H7 (cell line): Measurements from ENCODE around the gene RNU6-1. TPM values are rescaled to one million over a fixed set of nuclear protein-coding genes. Genes with fewer than 3 reads are reported as not detected.

Experiments
- DNase-seq: peaks from one replicate; pipeline ENCODE4 v3.0.0; 2012
- H3K27me3 ChIP-seq: 2 replicates; pipeline ENCODE4 v1.6.0; 2011; ENCODE audit warnings: mild to moderate bottlenecking, low read length; ENCODE audit not compliant: control insufficient read depth, insufficient read depth
- H3K36me3 ChIP-seq: replicated peaks from 2 replicates; pipeline ENCODE4 v1.5.1; 2011; ENCODE audit warnings: low read length; ENCODE audit not compliant: control insufficient read depth, insufficient read depth
- H3K4me3 ChIP-seq: 2 replicates; pipeline ENCODE4 v1.5.1; 2011; ENCODE audit warnings: low read depth, mild to moderate bottlenecking, control low read depth, low read length, moderate library complexity; ENCODE audit not compliant: insufficient read depth
- total RNA-seq: library from RNA; depleted of rRNA; stranded (reverse); fragments of >200 nt; shearing (Covaris generic); gene quantifications from 2 replicates; pipeline ENCODE4 v1.2.3, GENCODE V29; 2014

The RNU6-1 gene
- total RNA-seq, 1 experiment from 2014 or later = not detected

- Histone ChIP-seq H3K4me3 (no peak overlapping the region), H3K27me3 (no peaks in the 10 kb centered on the region), H3K36me3 (no peaks in the 10 kb centered on the region)
- DNase-seq = no peak
Observed at GRCh38 chr15:67869701-67870100, 29.9 kb upstream of the RNU6-1 start.

GRCh38 chr15:67865766-67866165 lies 25.9 kb upstream of the RNU6-1 start:
- H3K4me3 ChIP-seq = no peak overlapping the region
- H3K36me3 ChIP-seq = no peaks in the 10 kb centered on the region
- peak; percentile 49 for DNase-seq
- peaks cover 1% of the 10 kb centered on the region; the same call in 1 of the 2 replicates for H3K27me3 ChIP-seq

- no peak overlapping the region for H3K4me3 ChIP-seq
- DNase-seq = no peak
- peaks cover 1% of the 10 kb centered on the region; the same call in 1 of the 2 replicates for H3K27me3 ChIP-seq
- no peaks in the 10 kb centered on the region for H3K36me3 ChIP-seq
Observed at GRCh38 chr15:67865331-67865730, 25.5 kb upstream of the RNU6-1 start.

- Histone ChIP-seq H3K4me3 (peak overlapping the region; percentile 37), H3K36me3 (no peaks in the 10 kb centered on the region), H3K27me3 (peaks cover 1% of the 10 kb centered on the region; the same call in 1 of the 2 replicates)
- peak; percentile 94 for DNase-seq
Observed at GRCh38 chr15:67863442-67863987, 23.7 kb upstream of the RNU6-1 start.

GRCh38 chr15:67862750-67863441 lies 23.1 kb upstream of the RNU6-1 start:
- peaks cover 1% of the 10 kb centered on the region; the same call in 1 of the 2 replicates for H3K27me3 ChIP-seq
- no peak overlapping the region for H3K4me3 ChIP-seq
- H3K36me3 ChIP-seq = no peaks in the 10 kb centered on the region

GRCh38 chr15:67861983-67862382 lies 22.1 kb upstream of the RNU6-1 start:
- H3K27me3 ChIP-seq = peaks cover 1% of the 10 kb centered on the region; the same call in 1 of the 2 replicates
- no peak for DNase-seq
- H3K36me3 ChIP-seq = no peaks in the 10 kb centered on the region
- H3K4me3 ChIP-seq = no peak overlapping the region

More at GRCh38 chr15:67862750-67863441, 23.1 kb upstream of the RNU6-1 start:
- no peak for DNase-seq

GRCh38 chr15:67859331-67859946 lies 19.6 kb upstream of the RNU6-1 start:
- no peak for DNase-seq
- no peak overlapping the region for H3K4me3 ChIP-seq
- H3K27me3 ChIP-seq = peaks cover 1% of the 10 kb centered on the region; the same call in 1 of the 2 replicates
- no peaks in the 10 kb centered on the region for H3K36me3 ChIP-seq

GRCh38 chr15:67857220-67857619 lies 17.4 kb upstream of the RNU6-1 start:
- H3K36me3 ChIP-seq = no peaks in the 10 kb centered on the region
- no peak for DNase-seq
- no peaks in the 10 kb centered on the region for H3K27me3 ChIP-seq
- H3K4me3 ChIP-seq = no peak overlapping the region

- Histone ChIP-seq H3K36me3 (no peaks in the 10 kb centered on the region), H3K27me3 (no peaks in the 10 kb centered on the region), H3K4me3 (no peak overlapping the region)
- no peak for DNase-seq
Observed at GRCh38 chr15:67855842-67856241, 16.0 kb upstream of the RNU6-1 start.

- H3K4me3 ChIP-seq = no peak overlapping the region
- no peaks in the 10 kb centered on the region for H3K27me3 ChIP-seq
- no peaks in the 10 kb centered on the region for H3K36me3 ChIP-seq
- no peak for DNase-seq
Observed at GRCh38 chr15:67854358-67854757, 14.5 kb upstream of the RNU6-1 start.

GRCh38 chr15:67853454-67853853 lies 13.6 kb upstream of the RNU6-1 start:
- no peaks in the 10 kb centered on the region for H3K27me3 ChIP-seq
- no peaks in the 10 kb centered on the region for H3K36me3 ChIP-seq
- DNase-seq = no peak
- no peak overlapping the region for H3K4me3 ChIP-seq

GRCh38 chr15:67852418-67852817 lies 12.6 kb upstream of the RNU6-1 start:
- Histone ChIP-seq H3K36me3 (no peaks in the 10 kb centered on the region), H3K27me3 (no peaks in the 10 kb centered on the region), H3K4me3 (no peak overlapping the region)
- no peak for DNase-seq

- DNase-seq = no peak
- Histone ChIP-seq H3K27me3 (no peaks in the 10 kb centered on the region), H3K4me3 (no peak overlapping the region), H3K36me3 (no peaks in the 10 kb centered on the region)
Observed at GRCh38 chr15:67850994-67851571, 11.2 kb upstream of the RNU6-1 start.

- Histone ChIP-seq H3K36me3 (no peaks in the 10 kb centered on the region), H3K27me3 (no peaks in the 10 kb centered on the region), H3K4me3 (no peak overlapping the region)
- no peak for DNase-seq
Observed at GRCh38 chr15:67850336-67850735, 10.5 kb upstream of the RNU6-1 start.

GRCh38 chr15:67849538-67849937 lies 9.7 kb upstream of the RNU6-1 start:
- Histone ChIP-seq H3K27me3 (no peaks in the 10 kb centered on the region), H3K4me3 (no peak overlapping the region), H3K36me3 (no peaks in the 10 kb centered on the region)
- no peak for DNase-seq
